PC-9 (cell line): ENCODE results near the gene SLC7A6. TPM values are rescaled to one million over a fixed set of nuclear protein-coding genes. Genes with fewer than 3 reads are reported as not detected.

ENCODE experiments used
- BruUV-seq: library from RNA; stranded (reverse); fragments of 400-500 nt; replicated peaks from 2 replicates; lab custom pipeline; 2021; lab: Mats Ljungman, UMichigan
- CTCF ChIA-PET: fragments of 300-600 bp; sonication (Branson Sonifier 250); formaldehyde crosslinking; loops from one replicate; lab custom pipeline; 2022; ENCODE audit warnings: antibody characterized with exemption; lab: Charles Lee
- POLR2A ChIA-PET: fragments of 300-600 bp; sonication (Branson Sonifier 250); formaldehyde crosslinking; loops from one replicate; lab custom pipeline; 2022; ENCODE audit warnings: antibody characterized with exemption; ENCODE audit not compliant: unreplicated experiment; lab: Charles Lee
- DNase-seq, 2 experiments: peaks; one replicate each; pipeline versions ENCODE4 v3.0.0 to v3.0.0-alpha.2; 2015 to 2022; ENCODE audit warnings: mixed read lengths in 1 of 2
- H2AFZ ChIP-seq: fragments of 200-600 bp; sonication (generic); 2 replicates; pipeline ENCODE4 v1.8.1; 2017; ENCODE audit warnings: antibody characterized with exemption
- H3F3A ChIP-seq: fragments of 200-600 bp; sonication (generic); 2 replicates; pipeline ENCODE4 v1.8.1; 2017; ENCODE audit warnings: antibody characterized with exemption, mild to moderate bottlenecking, low read depth; ENCODE audit not compliant: insufficient read depth
- H3K27ac ChIP-seq: fragments of 200-600 bp; sonication (generic); 2 replicates; pipeline ENCODE4 v1.6.1; 2016; ENCODE audit warnings: mixed run types
- H3K27me3 ChIP-seq: fragments of 200-600 bp; sonication (generic); 2 replicates; pipeline ENCODE4 v1.6.1; 2016; ENCODE audit warnings: low read depth, mixed run types; ENCODE audit not compliant: insufficient read depth
- H3K36me3 ChIP-seq: fragments of 200-600 bp; sonication (generic); 2 replicates; pipeline ENCODE4 v1.6.1; 2016; ENCODE audit warnings: low read depth, mixed run types
- H3K4me1 ChIP-seq: fragments of 200-600 bp; sonication (generic); replicated peaks from 2 replicates; pipeline ENCODE4 v1.6.1; 2016; ENCODE audit warnings: mixed run types; ENCODE audit not compliant: insufficient read depth
- H3K4me2 ChIP-seq: fragments of 200-600 bp; sonication (generic); 2 replicates; pipeline ENCODE4 v1.6.1; 2017; ENCODE audit warnings: mixed run types
- H3K4me3 ChIP-seq: fragments of 200-600 bp; sonication (generic); 2 replicates; pipeline ENCODE4 v1.6.1; 2016; ENCODE audit warnings: mixed run types
- H3K79me2 ChIP-seq: fragments of 200-600 bp; sonication (generic); 2 replicates; pipeline ENCODE4 v1.6.1; 2017; ENCODE audit warnings: low read depth, mixed run types
- H3K9me2 ChIP-seq: fragments of 200-600 bp; sonication (generic); 2 replicates; pipeline ENCODE4 v1.8.1; 2017; ENCODE audit warnings: mild to moderate bottlenecking; ENCODE audit not compliant: insufficient read depth
- H3K9me3 ChIP-seq: fragments of 200-600 bp; sonication (generic); 2 replicates; pipeline ENCODE4 v1.8.1; 2016; ENCODE audit warnings: low read depth; ENCODE audit not compliant: insufficient read depth
- H4K20me1 ChIP-seq: fragments of 200-600 bp; sonication (generic); 2 replicates; pipeline ENCODE4 v1.8.1; 2017; ENCODE audit not compliant: insufficient read depth
- CTCF ChIP-seq: fragments of 200-600 bp; sonication (generic); conservative IDR thresholded peaks from 2 replicates; pipeline ENCODE4 v1.6.1; 2017; ENCODE audit warnings: mixed run types, antibody characterized with exemption, mild to moderate bottlenecking, moderate library complexity
- EZH2 ChIP-seq: fragments of 200-600 bp; sonication (generic); IDR thresholded peaks from 2 replicates; pipeline ENCODE4 v1.8.0; 2017; ENCODE audit warnings: antibody characterized with exemption, low read depth
- intact Hi-C: fragments of 100-400 bp; cut with micrococcal nuclease; formaldehyde crosslinking; loops from one replicate; pipeline ENCODE4 v1.10.0; 2022; ENCODE audit not compliant: unreplicated experiment
- total RNA-seq: library from RNA; stranded (reverse); gene quantifications from 2 replicates; pipeline ENCODE4 v1.2.3, GENCODE V29; 2021

SLC7A6 gene
- total RNA-seq, 1 experiment from 2014 or later: 44.7 TPM

GRCh38 chr16:68265078-68265920, 973 bp downstream of the SLC7A6 start:
- POLR2A ChIA-PET: interaction anchor here (0.6 to 1.9 kb wide), 5 partner anchors 29 to 495 kb away, joined by 3 to 6 read pairs (median 5); partner anchors contain the start of gene ESRP2
- H3K4me3 ChIP-seq: peak overlapping the region; percentile 86
- BruUV-seq: TSS peak; percentile 91
- peaks cover 15% of the 10 kb centered on the region; the same call in 1 of the 2 replicates for H4K20me1 ChIP-seq
- peaks cover 34% of the 10 kb centered on the region for H3K4me1 ChIP-seq
- H3K36me3 ChIP-seq: peaks cover 15% of the 10 kb centered on the region; the same call in 1 of the 2 replicates
- TF ChIP-seq CTCF (no peak), EZH2 (no peak)
- H3K27me3 ChIP-seq: no peaks in the 10 kb centered on the region
- CTCF ChIA-PET: no interaction called here
- H3K79me2 ChIP-seq: peaks cover 52% of the 10 kb centered on the region
- peak overlapping the region; percentile 83 for H2AFZ ChIP-seq
- no peaks in the 10 kb centered on the region for H3K9me2 ChIP-seq
- DNase-seq: peak; percentile 83 to 99
- intact Hi-C loops: loop anchor here (1.0 kb wide), 3 partner anchors 28 to 63 kb away; partner anchors contain the start of gene SLC7A6OS
- peak overlapping the region; percentile 89 for H3K27ac ChIP-seq
- H3K4me2 ChIP-seq: peak overlapping the region; percentile 77
- H3F3A ChIP-seq: peaks cover 38% of the 10 kb centered on the region
- H3K9me3 ChIP-seq: no peaks in the 10 kb centered on the region

- no peaks in the 10 kb centered on the region for H3K9me3 ChIP-seq
- H3K9me2 ChIP-seq: no peaks in the 10 kb centered on the region
- peaks cover 39% of the 10 kb centered on the region for H3F3A ChIP-seq
- peaks cover 77% of the 10 kb centered on the region for H3K79me2 ChIP-seq
- no TSS peak for BruUV-seq
- H3K4me3 ChIP-seq: no peak overlapping the region
- CTCF ChIA-PET: no interaction called here
- no peak overlapping the region for H2AFZ ChIP-seq
- H3K4me1 ChIP-seq: peaks cover 45% of the 10 kb centered on the region
- POLR2A ChIA-PET: no interaction called here
- no peaks in the 10 kb centered on the region for H3K27me3 ChIP-seq
- H4K20me1 ChIP-seq: peaks cover 25% of the 10 kb centered on the region
- no peak for DNase-seq
- no peak overlapping the region for H3K27ac ChIP-seq
- H3K4me2 ChIP-seq: no peak overlapping the region
- intact Hi-C loops: no loop called here
- peaks cover 15% of the 10 kb centered on the region; the same call in 1 of the 2 replicates for H3K36me3 ChIP-seq
- TF ChIP-seq EZH2 (no peak), CTCF (no peak)
Measured at GRCh38 chr16:68267612-68268405, 3.5 kb downstream of the SLC7A6 start.

GRCh38 chr16:68269793-68270192, 5.5 kb downstream of the SLC7A6 start:
- Histone ChIP-seq H3K9me3 (no peaks in the 10 kb centered on the region), H3K36me3 (peaks cover 15% of the 10 kb centered on the region; the same call in 1 of the 2 replicates), H3K27ac (no peak overlapping the region), H3K4me1 (peaks cover 37% of the 10 kb centered on the region), H3F3A (peaks cover 24% of the 10 kb centered on the region), H3K4me3 (no peak overlapping the region), H3K27me3 (no peaks in the 10 kb centered on the region), H3K4me2 (no peak overlapping the region), H3K9me2 (no peaks in the 10 kb centered on the region), H3K79me2 (peaks cover 76% of the 10 kb centered on the region), H2AFZ (no peak overlapping the region), H4K20me1 (peaks cover 30% of the 10 kb centered on the region)
- DNase-seq: no peak
- CTCF ChIA-PET: no interaction called here
- TF ChIP-seq CTCF (no peak), EZH2 (no peak)
- POLR2A ChIA-PET: interaction anchor here (0.6 kb wide), 1 partner anchor 749 kb away, joined by 15 read pairs; no protein-coding TSS in a partner anchor
- intact Hi-C loops: no loop called here
- BruUV-seq: no TSS peak
